SH-SY5Y (cell line): Measurements from ENCODE around the gene RHBDD2.

ENCODE experiments used
- GATA2 ChIP-seq: IDR thresholded peaks from 2 replicates; pipeline ENCODE4 v1.6.1; 2011; ENCODE audit warnings: mild to moderate bottlenecking, low read depth, low read length
- GATA3 ChIP-seq: IDR thresholded peaks from 2 replicates; pipeline ENCODE4 v1.6.1; 2011; ENCODE audit warnings: low read depth, mild to moderate bottlenecking, low read length, moderate library complexity

- TF ChIP-seq GATA3 (no peak), GATA2 (no peak)
Measured at GRCh38 chr7:75916685-75917634, 38.1 kb downstream of the RHBDD2 start.
